Measurements from ENCODE around the gene SPATA21. TPM values are rescaled to one million over a fixed set of nuclear protein-coding genes. Genes with fewer than 3 reads are reported as not detected.

SPATA21 gene
- total RNA-seq, 3 donors from 2014 or later (not counting 1 experiment from before 2014, with no cell fraction given) = 0.35 to 0.55 (median 0.36) TPM

GRCh38 chr1:16443975-16444770 is 6.9 kb upstream of the SPATA21 start:
- intact Hi-C loops (cut with micrococcal nuclease) = loop anchor here (5.0 kb wide), 1 partner anchor 53 kb away; no protein-coding TSS in a partner anchor
- DNase-seq (no peak), ATAC-seq (no peak)
- Mint-ChIP-seq H3K27me3 (ENCODE audit: low read depth in 2 of 2) (no peaks in the 10 kb centered on the region), H3K36me3 (peaks cover 5% of the 10 kb centered on the region), H3K4me3 (no peak overlapping the region), H3K9me3 (no peaks in the 10 kb centered on the region), H3K4me1 (peaks cover 29 to 32% of the 10 kb centered on the region in 2 donors), H3K27ac (peak overlapping the region; percentile 37 to 74)
- no peak overlapping the region for H3K4me3 ChIP-seq (ENCODE audit: low read length)
- no peaks in the 10 kb centered on the region for H3K9me3 ChIP-seq (ENCODE audit: control insufficient read depth, insufficient read depth, low read length)
- peaks cover 47% of the 10 kb centered on the region for H3K36me3 ChIP-seq (ENCODE audit: control insufficient read depth, insufficient read depth, low read length)
- no peaks in the 10 kb centered on the region for H3K27me3 ChIP-seq (ENCODE audit: control insufficient read depth, insufficient read depth, low read length)
- no peak for TF ChIP-seq CTCF (IDR thresholded peaks at IDR 0.05)
- H3K27ac ChIP-seq (ENCODE audit: low read length) = no peak overlapping the region
- WGBS (ENCODE audit: insufficient coverage) = 92% methylated on average over 14 of the region's 14 CpGs
- H3K4me1 ChIP-seq (ENCODE audit: control insufficient read depth, insufficient read depth, low read length) = peaks cover 36% of the 10 kb centered on the region

GRCh38 chr1:16442941-16443340 is 5.7 kb upstream of the SPATA21 start:
- peaks cover 35% of the 10 kb centered on the region for H3K36me3 ChIP-seq (ENCODE audit: control insufficient read depth, insufficient read depth, low read length)
- H3K4me3 ChIP-seq (ENCODE audit: low read length) = no peak overlapping the region
- Mint-ChIP-seq H3K4me1 (peaks cover 26 to 29% of the 10 kb centered on the region in 2 donors), H3K27me3 (ENCODE audit: low read depth in 2 of 2) (no peaks in the 10 kb centered on the region), H3K27ac (peak overlapping the region; percentile 94 to 96), H3K9me3 (no peaks in the 10 kb centered on the region), H3K4me3 (no peak overlapping the region), H3K36me3 (no peaks in the 10 kb centered on the region)
- 48% methylated on average over 2 of the region's 2 CpGs for WGBS (ENCODE audit: insufficient coverage)
- no peaks in the 10 kb centered on the region for H3K27me3 ChIP-seq (ENCODE audit: control insufficient read depth, insufficient read depth, low read length)
- ATAC-seq (no peak), DNase-seq (no peak)
- peaks cover 36% of the 10 kb centered on the region for H3K4me1 ChIP-seq (ENCODE audit: control insufficient read depth, insufficient read depth, low read length)
- no peak overlapping the region for H3K27ac ChIP-seq (ENCODE audit: low read length)
- no peaks in the 10 kb centered on the region for H3K9me3 ChIP-seq (ENCODE audit: control insufficient read depth, insufficient read depth, low read length)
- intact Hi-C loops (cut with micrococcal nuclease) = loop anchor here (5.0 kb wide), 1 partner anchor 54 kb away; no protein-coding TSS in a partner anchor
- no peak for TF ChIP-seq CTCF (IDR thresholded peaks at IDR 0.05)

GRCh38 chr1:16442265-16442664 is 5.0 kb upstream of the SPATA21 start:
- Histone ChIP-seq H3K4me3 (ENCODE audit: low read length) (no peak overlapping the region), H3K9me3 (ENCODE audit: control insufficient read depth, insufficient read depth, low read length) (no peaks in the 10 kb centered on the region), H3K36me3 (ENCODE audit: control insufficient read depth, insufficient read depth, low read length) (peaks cover 28% of the 10 kb centered on the region), H3K4me1 (ENCODE audit: control insufficient read depth, insufficient read depth, low read length) (peaks cover 36% of the 10 kb centered on the region), H3K27ac (ENCODE audit: low read length) (no peak overlapping the region), H3K27me3 (ENCODE audit: control insufficient read depth, insufficient read depth, low read length) (no peaks in the 10 kb centered on the region)
- 80% methylated on average over 7 of the region's 7 CpGs for WGBS (ENCODE audit: insufficient coverage)
- TF ChIP-seq CTCF (IDR thresholded peaks at IDR 0.05) = no peak
- DNase-seq = no peak
- peak overlapping the region; percentile 92 for H3K4me3 Mint-ChIP-seq
- ATAC-seq = no peak
- no peaks in the 10 kb centered on the region for H3K27me3 Mint-ChIP-seq (ENCODE audit: low read depth in 2 of 2)
- H3K4me1 Mint-ChIP-seq = peaks cover 20 to 29% of the 10 kb centered on the region in 2 donors
- no peaks in the 10 kb centered on the region for H3K9me3 Mint-ChIP-seq
- no peaks in the 10 kb centered on the region for H3K36me3 Mint-ChIP-seq
- peak overlapping the region; percentile 94 to 96 for H3K27ac Mint-ChIP-seq
- intact Hi-C loops (cut with micrococcal nuclease) = loop anchor here (5.0 kb wide), 1 partner anchor 55 kb away; no protein-coding TSS in a partner anchor

Measured in natural killer cell (primary cell).